Panc1 (cell line): ENCODE data around the gene VPS35L. TPM values are rescaled to one million over a fixed set of nuclear protein-coding genes. Genes with fewer than 3 reads are reported as not detected.

Experiments
- ATAC-seq: fragments of 200-7000 bp; cut with Tn5 transposase; 2 replicates; pipeline ENCODE4 v1.9.1; 2020; ENCODE audit warnings: mild to moderate bottlenecking, moderate library complexity
- BruUV-seq: library from RNA; stranded (reverse); fragments of 400-500 nt; replicated peaks from 2 replicates; lab custom pipeline; 2021; lab: Mats Ljungman, UMichigan
- CTCF ChIA-PET: fragments of 300-600 bp; sonication (Branson Sonifier 250); formaldehyde crosslinking; loops from one replicate; lab custom pipeline; 2022; ENCODE audit warnings: antibody characterized with exemption; lab: Charles Lee
- POLR2A ChIA-PET: fragments of 300-600 bp; sonication (Branson Sonifier 250); formaldehyde crosslinking; loops from one replicate; lab custom pipeline; 2022; ENCODE audit warnings: antibody characterized with exemption; lab: Charles Lee
- DNase-seq: peaks from one replicate; pipeline ENCODE4 v3.0.0-alpha.2; 2010; ENCODE audit warnings: low read depth, low spot score
- H3K27ac ChIP-seq: 2 replicates; pipeline ENCODE4 v1.5.1; 2011; ENCODE audit warnings: mild to moderate bottlenecking, low read length, inconsistent platforms
- H3K27me3 ChIP-seq: fragments of 200-500 bp; sonication (Bioruptor generic); 2 replicates; pipeline ENCODE4 v1.6.0; 2014; ENCODE audit warnings: low read length, inconsistent platforms; ENCODE audit not compliant: control insufficient read depth, insufficient read depth
- H3K36me3 ChIP-seq: fragments of 200-500 bp; sonication (Bioruptor generic); 2 replicates; pipeline ENCODE4 v1.5.1; 2014; ENCODE audit warnings: inconsistent platforms, mild to moderate bottlenecking, low read length, moderate library complexity; ENCODE audit not compliant: control insufficient read depth, insufficient read depth
- H3K4me1 ChIP-seq: 2 replicates; pipeline ENCODE4 v1.5.1; 2011; ENCODE audit warnings: inconsistent platforms, mild to moderate bottlenecking, low read length, moderate library complexity; ENCODE audit not compliant: control insufficient read depth, insufficient read depth
- H3K4me3 ChIP-seq, 2 experiments: 2 replicates each; pipeline ENCODE4 v1.5.1; 2011 to 2012; ENCODE audit warnings: low read depth in 2 of 2, low read length in 2 of 2, mild to moderate bottlenecking in 2 of 2, inconsistent platforms in 1 of 2, moderate library complexity in 1 of 2
- H3K9me3 ChIP-seq: fragments of 200-500 bp; sonication (Bioruptor generic); 2 replicates; pipeline ENCODE4 v1.5.1; 2014; ENCODE audit warnings: low read depth, mild to moderate bottlenecking, inconsistent platforms, low read length, moderate library complexity; ENCODE audit not compliant: control insufficient read depth, insufficient read depth
- POLR2AphosphoS5 ChIP-seq: IDR thresholded peaks from 2 replicates; pipeline ENCODE4 v1.6.1; 2012; ENCODE audit warnings: mild to moderate bottlenecking, low read depth, low read length, moderate library complexity
- SIN3A ChIP-seq: IDR thresholded peaks from 2 replicates; pipeline ENCODE4 v1.6.1; 2012; ENCODE audit warnings: low read depth, mild to moderate bottlenecking, low read length, moderate library complexity, borderline replicate concordance; ENCODE audit not compliant: insufficient read depth
- TCF7L2 ChIP-seq: IDR thresholded peaks from 2 replicates; pipeline ENCODE4 v1.6.1; 2011; ENCODE audit warnings: mild to moderate bottlenecking, low read depth, low read length, inconsistent platforms
- in situ Hi-C: cut with HindIII; loops from 2 replicates; pipeline ENCODE4 v1.10.0; 2016; ENCODE audit warnings: low sequenced_read_pairs, low pct_unique_long_range_greater_than_20kb
- intact Hi-C: fragments of 100-400 bp; cut with micrococcal nuclease; formaldehyde crosslinking; loops from one replicate; pipeline ENCODE4 v1.10.0; 2022; ENCODE audit not compliant: unreplicated experiment
- total RNA-seq: library from RNA; stranded (reverse); gene quantifications from one replicate; pipeline ENCODE4 v1.2.1, GENCODE V29; 2021; ENCODE audit not compliant: unreplicated experiment
- TF ChIP-seq, protein P1 (sequence below): fragments of 450-650 bp; IDR thresholded peaks from 2 replicates; pipeline ENCODE4 v1.5.1; 2017; ENCODE audit warnings: mild to moderate bottlenecking
- TF ChIP-seq, protein P2 (sequence below), 2 experiments: IDR thresholded peaks; 2 replicates each; pipeline ENCODE4 v1.6.1; 2011 to 2012; ENCODE audit warnings: low read depth in 2 of 2, control low read depth in 1 of 2, low read length in 1 of 2, mild to moderate bottlenecking in 1 of 2, moderate library complexity in 1 of 2; ENCODE audit not compliant: insufficient read depth in 1 of 2

VPS35L gene
- total RNA-seq, 1 experiment from 2014 or later = 124 TPM

DNA sequence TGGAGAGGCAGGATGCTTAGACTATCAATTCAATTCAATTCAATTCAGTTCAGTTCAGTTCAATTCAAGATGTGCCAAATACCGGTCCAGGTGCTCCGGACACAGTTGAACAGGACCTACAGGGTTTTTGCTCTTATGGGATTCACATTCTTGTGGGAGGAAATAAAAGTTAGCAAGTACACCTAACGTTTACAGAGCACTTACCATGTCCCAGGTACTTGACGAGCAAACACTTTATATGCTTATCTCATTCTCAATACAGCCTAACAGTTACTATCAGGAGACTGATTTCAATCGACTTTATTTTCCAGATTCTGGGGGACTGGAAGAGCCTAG lies 33.1 kb upstream of the VPS35L start:
- no peaks in the 10 kb centered on the region; the same call in 1 of the 2 replicates for H3K36me3 ChIP-seq
- no peaks in the 10 kb centered on the region for H3K9me3 ChIP-seq
- H3K27ac ChIP-seq = peak overlapping the region; percentile 91
- in situ Hi-C loops (no loop called here), intact Hi-C loops (no loop called here)
- H3K27me3 ChIP-seq = no peaks in the 10 kb centered on the region
- CTCF ChIA-PET = no interaction called here
- peaks cover 29% of the 10 kb centered on the region for H3K4me1 ChIP-seq
- no TSS peak for BruUV-seq
- peak overlapping the region; percentile 85 to 88 for H3K4me3 ChIP-seq
- POLR2A ChIA-PET = no interaction called here
- ATAC-seq (peak; percentile 1; the same call in 1 of the 2 replicates), DNase-seq (peak; percentile 15)
- TF ChIP-seq POLR2AphosphoS5 = no peak
- TF ChIP-seq, protein P1, sequence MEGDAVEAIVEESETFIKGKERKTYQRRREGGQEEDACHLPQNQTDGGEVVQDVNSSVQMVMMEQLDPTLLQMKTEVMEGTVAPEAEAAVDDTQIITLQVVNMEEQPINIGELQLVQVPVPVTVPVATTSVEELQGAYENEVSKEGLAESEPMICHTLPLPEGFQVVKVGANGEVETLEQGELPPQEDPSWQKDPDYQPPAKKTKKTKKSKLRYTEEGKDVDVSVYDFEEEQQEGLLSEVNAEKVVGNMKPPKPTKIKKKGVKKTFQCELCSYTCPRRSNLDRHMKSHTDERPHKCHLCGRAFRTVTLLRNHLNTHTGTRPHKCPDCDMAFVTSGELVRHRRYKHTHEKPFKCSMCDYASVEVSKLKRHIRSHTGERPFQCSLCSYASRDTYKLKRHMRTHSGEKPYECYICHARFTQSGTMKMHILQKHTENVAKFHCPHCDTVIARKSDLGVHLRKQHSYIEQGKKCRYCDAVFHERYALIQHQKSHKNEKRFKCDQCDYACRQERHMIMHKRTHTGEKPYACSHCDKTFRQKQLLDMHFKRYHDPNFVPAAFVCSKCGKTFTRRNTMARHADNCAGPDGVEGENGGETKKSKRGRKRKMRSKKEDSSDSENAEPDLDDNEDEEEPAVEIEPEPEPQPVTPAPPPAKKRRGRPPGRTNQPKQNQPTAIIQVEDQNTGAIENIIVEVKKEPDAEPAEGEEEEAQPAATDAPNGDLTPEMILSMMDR = no peak
- TF ChIP-seq TCF7L2 = no peak
- no peak for TF ChIP-seq SIN3A
- TF ChIP-seq, protein P2, sequence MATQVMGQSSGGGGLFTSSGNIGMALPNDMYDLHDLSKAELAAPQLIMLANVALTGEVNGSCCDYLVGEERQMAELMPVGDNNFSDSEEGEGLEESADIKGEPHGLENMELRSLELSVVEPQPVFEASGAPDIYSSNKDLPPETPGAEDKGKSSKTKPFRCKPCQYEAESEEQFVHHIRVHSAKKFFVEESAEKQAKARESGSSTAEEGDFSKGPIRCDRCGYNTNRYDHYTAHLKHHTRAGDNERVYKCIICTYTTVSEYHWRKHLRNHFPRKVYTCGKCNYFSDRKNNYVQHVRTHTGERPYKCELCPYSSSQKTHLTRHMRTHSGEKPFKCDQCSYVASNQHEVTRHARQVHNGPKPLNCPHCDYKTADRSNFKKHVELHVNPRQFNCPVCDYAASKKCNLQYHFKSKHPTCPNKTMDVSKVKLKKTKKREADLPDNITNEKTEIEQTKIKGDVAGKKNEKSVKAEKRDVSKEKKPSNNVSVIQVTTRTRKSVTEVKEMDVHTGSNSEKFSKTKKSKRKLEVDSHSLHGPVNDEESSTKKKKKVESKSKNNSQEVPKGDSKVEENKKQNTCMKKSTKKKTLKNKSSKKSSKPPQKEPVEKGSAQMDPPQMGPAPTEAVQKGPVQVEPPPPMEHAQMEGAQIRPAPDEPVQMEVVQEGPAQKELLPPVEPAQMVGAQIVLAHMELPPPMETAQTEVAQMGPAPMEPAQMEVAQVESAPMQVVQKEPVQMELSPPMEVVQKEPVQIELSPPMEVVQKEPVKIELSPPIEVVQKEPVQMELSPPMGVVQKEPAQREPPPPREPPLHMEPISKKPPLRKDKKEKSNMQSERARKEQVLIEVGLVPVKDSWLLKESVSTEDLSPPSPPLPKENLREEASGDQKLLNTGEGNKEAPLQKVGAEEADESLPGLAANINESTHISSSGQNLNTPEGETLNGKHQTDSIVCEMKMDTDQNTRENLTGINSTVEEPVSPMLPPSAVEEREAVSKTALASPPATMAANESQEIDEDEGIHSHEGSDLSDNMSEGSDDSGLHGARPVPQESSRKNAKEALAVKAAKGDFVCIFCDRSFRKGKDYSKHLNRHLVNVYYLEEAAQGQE (IDR thresholded peaks at IDR 0.05; ENCODE audit: insufficient read depth in 1 of 2, low read depth in 2 of 2, low read length in 1 of 2) = no peak

DNA sequence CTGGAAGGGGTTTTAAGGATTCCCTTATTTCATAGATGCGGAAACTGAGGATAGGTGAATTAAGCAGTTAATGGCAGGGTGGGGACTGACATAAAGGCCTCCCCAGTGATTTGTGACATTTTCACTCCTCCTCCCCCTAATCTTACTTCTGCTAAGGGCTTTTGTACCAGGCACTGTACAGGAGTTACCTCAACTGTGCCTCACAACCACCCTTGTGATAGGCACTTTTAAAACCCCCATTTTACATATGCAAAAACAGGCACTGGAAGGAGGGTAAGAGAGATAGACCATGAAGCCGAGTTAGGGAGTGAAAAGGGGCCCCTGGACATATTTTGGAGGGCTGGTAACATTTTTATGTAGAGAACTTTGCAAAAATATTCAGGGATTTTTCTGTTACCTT lies 32.7 kb upstream of the VPS35L start:
- Histone ChIP-seq H3K9me3 (no peaks in the 10 kb centered on the region), H3K27me3 (no peaks in the 10 kb centered on the region), H3K4me1 (peaks cover 29% of the 10 kb centered on the region), H3K27ac (peak overlapping the region; percentile 91; the same call in 1 of the 2 replicates), H3K4me3 (no peak overlapping the region), H3K36me3 (peaks cover 2% of the 10 kb centered on the region; the same call in 1 of the 2 replicates)
- intact Hi-C loops = no loop called here
- ChIA-PET POLR2A (no interaction called here), CTCF (no interaction called here)
- in situ Hi-C loops = no loop called here
- no peak for TF ChIP-seq SIN3A
- TF ChIP-seq, protein P2 (IDR thresholded peaks at IDR 0.05; ENCODE audit: insufficient read depth in 1 of 2, low read depth in 2 of 2, low read length in 1 of 2) = no peak
- TF ChIP-seq TCF7L2 = no peak
- no peak for TF ChIP-seq POLR2AphosphoS5
- TF ChIP-seq, protein P1 = no peak
- no TSS peak for BruUV-seq
- DNase-seq = no peak
- no peak for ATAC-seq
